Parathyroid adenoma (tissue), 2 donors: ENCODE measurements around the gene FALEC.

Experiments
- H2AFZ ChIP-seq: fragments of 300-600 bp; sonication (generic); one replicate; pipeline ENCODE4 v1.7.0; 2017; ENCODE audit warnings: antibody characterized with exemption, mild to moderate bottlenecking
- H3K27ac ChIP-seq: fragments of 300-600 bp; sonication (generic); one replicate; pipeline ENCODE4 v1.7.0; 2017
- H3K27me3 ChIP-seq: fragments of 300-600 bp; sonication (generic); one replicate; pipeline ENCODE4 v1.7.0; 2017; ENCODE audit warnings: low read length; ENCODE audit not compliant: control insufficient read depth, insufficient read depth
- H3K36me3 ChIP-seq: fragments of 300-600 bp; sonication (generic); one replicate; pipeline ENCODE4 v1.7.0; 2017; ENCODE audit warnings: low read length; ENCODE audit not compliant: control insufficient read depth, insufficient read depth
- H3K4me1 ChIP-seq: fragments of 300-600 bp; sonication (generic); one replicate; pipeline ENCODE4 v1.7.0; 2017; ENCODE audit warnings: control low read depth
- H3K4me2 ChIP-seq: fragments of 300-600 bp; sonication (generic); one replicate; pipeline ENCODE4 v1.7.0; 2017; ENCODE audit warnings: low read length
- H3K4me3 ChIP-seq: fragments of 300-600 bp; sonication (generic); one replicate; pipeline ENCODE4 v1.7.0; 2017; ENCODE audit warnings: low read depth, low read length
- H3K79me2 ChIP-seq: fragments of 300-600 bp; sonication (generic); one replicate; pipeline ENCODE4 v1.7.0; 2017; ENCODE audit warnings: control low read depth
- H3K9ac ChIP-seq: fragments of 300-600 bp; sonication (generic); one replicate; pipeline ENCODE4 v1.7.0; 2017; ENCODE audit warnings: mild to moderate bottlenecking
- H3K9me3 ChIP-seq: fragments of 300-600 bp; sonication (generic); one replicate; pipeline ENCODE4 v1.7.0; 2017; ENCODE audit warnings: low read length; ENCODE audit not compliant: control insufficient read depth
- CTCF ChIP-seq: fragments of 300-600 bp; sonication (generic); IDR thresholded peaks from one replicate; pipeline ENCODE4 v1.7.0; 2017; ENCODE audit warnings: antibody characterized with exemption, mild to moderate bottlenecking
- donor health status: primary hyperparathyroidism.

The FALEC gene

GRCh38 chr1:150555198-150555970 lies 39.8 kb downstream of the FALEC start:
- no peak for TF ChIP-seq CTCF

GRCh38 chr1:150555971-150556865 lies 40.7 kb downstream of the FALEC start:
- Histone ChIP-seq H2AFZ (no peak overlapping the region), H3K9ac (no peak overlapping the region), H3K4me3 (no peak overlapping the region), H3K79me2 (no peaks in the 10 kb centered on the region), H3K27ac (no peak overlapping the region), H3K4me2 (no peak overlapping the region), H3K9me3 (no peaks in the 10 kb centered on the region), H3K4me1 (peaks cover 4% of the 10 kb centered on the region), H3K36me3 (no peaks in the 10 kb centered on the region), H3K27me3 (no peaks in the 10 kb centered on the region)
- TF ChIP-seq CTCF: no peak

More at GRCh38 chr1:150555198-150555970, 39.8 kb downstream of the FALEC start:
- no peak overlapping the region for H3K4me2 ChIP-seq
- H3K27me3 ChIP-seq: no peaks in the 10 kb centered on the region
- no peak overlapping the region for H3K4me3 ChIP-seq
- peaks cover 4% of the 10 kb centered on the region for H3K4me1 ChIP-seq
- no peaks in the 10 kb centered on the region for H3K79me2 ChIP-seq
- H3K36me3 ChIP-seq: no peaks in the 10 kb centered on the region
- H3K9ac ChIP-seq: no peak overlapping the region
- no peaks in the 10 kb centered on the region for H3K9me3 ChIP-seq
- H3K27ac ChIP-seq: no peak overlapping the region
- no peak overlapping the region for H2AFZ ChIP-seq

GRCh38 chr1:150557065-150557600 lies 41.6 kb downstream of the FALEC start:
- no peak overlapping the region for H3K4me2 ChIP-seq

GRCh38 chr1:150557813-150558212 lies 42.3 kb downstream of the FALEC start:
- H3K9ac ChIP-seq: no peak overlapping the region
- H3K4me1 ChIP-seq: peaks cover 16% of the 10 kb centered on the region
- no peak overlapping the region for H3K4me2 ChIP-seq
- no peak for TF ChIP-seq CTCF
- H3K27ac ChIP-seq: no peak overlapping the region
- no peaks in the 10 kb centered on the region for H3K36me3 ChIP-seq
- no peak overlapping the region for H3K4me3 ChIP-seq
- H3K9me3 ChIP-seq: no peaks in the 10 kb centered on the region
- H2AFZ ChIP-seq: no peak overlapping the region
- no peaks in the 10 kb centered on the region for H3K27me3 ChIP-seq
- H3K79me2 ChIP-seq: no peaks in the 10 kb centered on the region

More at GRCh38 chr1:150557065-150557600, 41.6 kb downstream of the FALEC start:
- no peak for TF ChIP-seq CTCF
- Histone ChIP-seq H3K36me3 (no peaks in the 10 kb centered on the region), H3K4me1 (peaks cover 10% of the 10 kb centered on the region), H3K79me2 (no peaks in the 10 kb centered on the region), H3K27me3 (no peaks in the 10 kb centered on the region), H2AFZ (no peak overlapping the region), H3K4me3 (no peak overlapping the region), H3K9me3 (no peaks in the 10 kb centered on the region), H3K9ac (no peak overlapping the region), H3K27ac (no peak overlapping the region)
